ENCODE measurements around the gene FEZF2.

The FEZF2 gene

DNA sequence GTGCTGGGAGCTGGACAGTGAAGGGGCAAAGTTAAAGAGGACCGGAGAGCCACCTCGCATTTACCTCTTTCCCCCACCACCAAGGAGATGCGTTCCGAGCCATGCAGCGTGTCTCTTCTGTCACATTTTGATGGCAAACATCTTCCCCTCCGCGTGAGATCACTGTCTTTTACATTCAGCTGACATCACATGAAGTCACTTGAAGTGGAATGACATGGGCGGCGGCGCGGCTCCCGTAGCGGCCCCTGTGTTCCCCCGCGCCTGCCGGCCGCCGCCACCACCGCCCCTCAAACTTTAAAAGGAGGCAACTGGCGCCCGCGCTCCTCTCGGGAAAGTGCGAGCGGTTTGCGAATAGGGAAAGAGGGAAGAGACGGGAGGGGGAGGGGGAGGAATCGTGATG lies at the start of gene FEZF2:
TSS of gene FEZF2 (minus strand) at position 336 of the 400 bp plus-strand sequence. CDS start 682 bp downstream, outside the sequence.
- DNase-seq: no peak

DNA sequence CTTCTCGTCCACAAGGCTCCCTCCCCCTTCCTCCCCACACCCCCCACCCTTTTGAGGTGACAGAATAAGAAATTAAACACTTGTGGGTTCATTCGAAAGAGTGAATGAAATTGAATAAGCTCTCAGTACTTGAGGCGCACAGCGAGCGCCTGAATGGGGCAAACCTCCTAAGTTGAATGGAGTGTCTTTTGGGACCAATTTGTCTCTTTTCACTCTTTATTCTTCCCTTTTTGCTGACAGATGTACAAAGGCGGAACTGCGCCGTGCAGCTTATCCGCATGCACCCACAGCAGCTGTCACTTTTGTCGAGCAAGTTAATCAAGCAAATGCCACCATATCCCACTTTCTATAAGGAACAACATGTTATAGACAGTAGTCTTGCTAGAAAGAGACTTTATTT lies 47.9 kb upstream of the FEZF2 start:
- no peak for DNase-seq

DNA sequence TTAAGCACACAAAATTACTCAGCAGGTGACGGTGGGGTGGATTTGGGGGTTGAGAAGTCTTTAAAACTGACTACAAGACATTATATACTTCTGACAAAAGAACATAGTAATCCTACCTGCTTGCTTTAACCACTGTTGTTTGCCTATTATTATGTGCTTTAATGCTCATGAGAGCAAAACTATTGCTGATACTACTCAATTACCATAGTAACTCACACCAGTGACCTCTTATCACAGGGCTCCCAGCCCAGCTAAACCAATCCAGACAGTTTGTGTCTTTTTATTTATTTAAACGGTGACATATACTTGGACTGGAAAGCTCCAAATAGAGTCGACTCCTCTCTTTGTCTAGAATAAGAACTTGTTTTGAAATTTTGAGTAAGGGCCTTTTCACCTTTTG lies 42.8 kb upstream of the FEZF2 start:
- no peak for DNase-seq

DNA sequence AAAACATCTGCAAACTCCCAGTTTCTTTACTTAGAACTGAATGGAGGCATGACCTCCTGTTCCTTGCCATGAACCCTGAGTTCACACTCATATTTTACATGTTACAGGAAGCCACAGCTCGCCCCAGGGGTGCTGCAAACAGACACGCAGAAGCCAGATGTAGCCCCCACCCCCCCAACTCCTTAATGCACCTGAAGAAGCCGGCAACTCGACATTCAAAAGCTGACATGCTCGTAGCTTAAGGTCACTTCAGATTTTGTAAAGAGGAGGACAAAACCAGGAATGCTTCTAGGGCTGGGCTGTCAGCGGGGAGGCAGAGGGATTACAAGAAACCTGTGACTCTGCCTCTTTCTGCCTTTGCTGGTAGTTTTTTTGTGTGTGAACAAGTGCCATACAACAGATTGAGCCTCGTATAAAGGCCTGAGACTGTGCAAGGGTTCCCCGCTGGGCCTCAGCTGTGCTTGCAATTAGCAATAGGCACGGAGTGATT lies 42.0 kb upstream of the FEZF2 start:
- peak; percentile 58 for DNase-seq

DNA sequence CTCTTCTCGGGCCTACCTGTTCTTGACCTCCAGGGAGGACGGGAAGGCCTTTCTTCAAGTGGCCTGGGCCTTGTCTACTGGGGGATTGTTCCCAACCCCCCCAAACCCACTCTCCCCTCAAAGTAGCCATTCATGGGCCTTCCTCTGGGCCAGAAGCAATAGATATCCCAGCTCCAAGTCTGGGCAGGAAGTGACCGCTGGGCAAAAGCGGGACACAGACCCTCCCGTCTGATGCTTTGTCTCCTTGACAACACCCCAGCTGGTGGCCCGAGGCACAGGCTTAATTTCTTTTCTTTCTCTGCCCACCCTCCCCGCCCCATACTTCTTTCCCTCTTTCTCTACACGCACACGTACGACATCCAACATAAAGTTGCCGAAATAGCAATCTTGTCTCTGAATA lies 41.4 kb upstream of the FEZF2 start:
- DNase-seq: no peak

DNA sequence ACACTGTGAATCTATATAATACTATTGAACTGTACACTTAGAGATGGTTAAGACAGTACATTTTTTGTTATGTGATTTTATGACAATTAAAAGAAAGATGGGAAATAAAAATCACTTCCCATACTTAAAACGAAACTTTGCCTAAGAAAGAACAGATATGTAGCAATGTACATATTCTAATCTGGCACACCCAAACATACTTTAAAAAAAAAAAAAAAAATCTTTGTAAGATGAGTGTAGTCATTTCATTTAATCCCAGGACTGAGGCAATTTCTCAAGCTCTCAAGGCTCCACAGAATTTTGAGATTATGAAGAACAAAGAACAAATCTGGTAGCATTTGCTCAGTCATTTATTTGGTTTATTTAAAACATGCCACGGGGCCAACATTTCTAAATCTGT lies 40.3 kb upstream of the FEZF2 start:
- no peak for DNase-seq

DNA sequence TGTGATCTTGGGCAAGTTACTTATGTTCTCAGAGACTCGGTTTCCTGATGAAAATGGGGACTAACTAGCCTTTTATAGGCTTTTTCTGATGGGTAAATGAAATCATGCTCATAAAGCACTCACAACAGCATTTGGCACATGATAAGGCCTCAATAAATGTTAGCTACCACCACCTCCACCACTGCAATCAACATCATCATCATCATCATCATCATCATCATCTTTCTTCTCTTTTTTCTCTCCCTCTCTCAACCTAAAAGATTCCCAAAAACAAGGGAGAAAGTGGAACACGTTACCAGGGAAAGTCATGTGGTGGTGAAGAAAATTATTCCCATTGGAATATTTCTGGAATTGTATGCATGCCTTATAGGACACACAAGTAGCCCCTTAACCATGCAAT lies 33.6 kb upstream of the FEZF2 start:
- DNase-seq: no peak

DNA sequence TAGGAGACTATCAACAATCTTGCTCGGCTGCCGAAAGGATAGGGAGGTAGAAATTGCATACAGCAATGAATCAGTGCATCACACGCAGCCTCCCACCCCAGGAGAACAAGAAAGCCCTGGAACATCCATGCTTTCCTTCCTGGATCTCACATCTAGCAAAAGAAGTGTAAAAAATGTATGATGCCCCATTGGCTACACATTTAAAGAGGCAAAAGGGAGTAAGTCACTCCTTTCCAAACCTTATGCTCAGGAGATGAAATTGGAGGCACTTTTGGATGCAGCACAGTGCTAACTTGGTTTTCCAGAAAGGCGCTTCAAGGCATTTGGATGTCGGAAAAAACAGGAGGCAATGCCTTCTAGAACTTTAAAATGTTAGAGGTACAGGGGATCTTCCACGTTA lies 32.2 kb upstream of the FEZF2 start:
- DNase-seq: no peak

DNA sequence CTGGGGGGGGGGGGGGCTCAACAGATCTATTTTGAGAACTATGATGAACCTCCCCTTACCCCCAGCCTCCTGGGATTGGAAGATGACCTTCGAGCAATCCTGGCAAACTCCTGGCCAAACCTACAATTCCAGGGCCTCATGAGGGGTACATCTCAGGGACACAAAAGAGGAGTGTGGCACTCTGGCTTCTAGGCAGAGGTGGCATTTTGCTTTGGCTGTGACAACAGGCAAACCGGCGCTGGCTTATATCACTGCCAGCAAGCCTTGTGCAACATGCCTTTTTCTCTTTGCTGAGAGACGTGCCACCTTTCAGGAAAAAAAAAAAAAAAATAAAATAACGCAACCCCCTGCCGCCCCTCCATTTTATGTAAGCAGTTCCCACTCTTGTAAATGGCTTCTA lies 31.8 kb upstream of the FEZF2 start:
- DNase-seq: no peak

DNA sequence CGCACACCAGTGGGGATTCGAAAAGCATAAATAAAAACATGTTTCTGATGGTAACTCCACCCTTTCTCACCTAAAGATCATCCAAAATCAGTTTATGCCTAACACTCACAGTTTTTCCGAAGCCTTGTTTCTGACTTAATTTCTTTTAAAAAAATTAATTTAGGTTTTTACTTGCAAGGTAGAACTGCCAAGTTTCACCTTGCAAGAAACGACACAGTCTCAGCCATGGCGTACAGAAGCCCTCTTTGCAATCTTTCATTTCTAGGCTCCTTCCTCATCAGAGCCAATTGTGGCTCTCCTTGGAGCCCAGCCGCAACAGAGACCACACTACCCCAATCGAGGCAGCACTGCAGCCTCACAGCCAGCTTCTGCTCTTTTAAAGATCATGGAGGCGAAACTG lies 31.0 kb upstream of the FEZF2 start:
- no peak for DNase-seq

DNA sequence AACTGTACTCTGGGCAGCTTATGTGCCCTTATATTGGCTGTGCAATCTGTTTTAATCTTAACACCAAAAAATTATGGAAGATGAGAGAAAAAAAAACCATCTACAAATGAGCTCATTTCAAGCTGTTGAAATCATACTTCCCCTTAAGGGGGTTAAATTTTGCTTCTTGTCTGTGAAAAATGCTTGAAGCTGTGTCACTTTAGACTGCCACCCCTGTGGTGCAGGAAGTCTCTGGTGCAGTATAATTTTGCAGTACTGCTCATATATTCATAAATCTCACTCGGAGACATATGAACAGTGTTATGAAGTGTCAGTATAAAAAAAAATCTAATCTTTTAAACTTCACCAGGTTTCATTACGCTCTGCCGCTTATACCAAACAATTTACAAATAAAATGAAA lies 30.4 kb upstream of the FEZF2 start:
- no peak for DNase-seq

DNA sequence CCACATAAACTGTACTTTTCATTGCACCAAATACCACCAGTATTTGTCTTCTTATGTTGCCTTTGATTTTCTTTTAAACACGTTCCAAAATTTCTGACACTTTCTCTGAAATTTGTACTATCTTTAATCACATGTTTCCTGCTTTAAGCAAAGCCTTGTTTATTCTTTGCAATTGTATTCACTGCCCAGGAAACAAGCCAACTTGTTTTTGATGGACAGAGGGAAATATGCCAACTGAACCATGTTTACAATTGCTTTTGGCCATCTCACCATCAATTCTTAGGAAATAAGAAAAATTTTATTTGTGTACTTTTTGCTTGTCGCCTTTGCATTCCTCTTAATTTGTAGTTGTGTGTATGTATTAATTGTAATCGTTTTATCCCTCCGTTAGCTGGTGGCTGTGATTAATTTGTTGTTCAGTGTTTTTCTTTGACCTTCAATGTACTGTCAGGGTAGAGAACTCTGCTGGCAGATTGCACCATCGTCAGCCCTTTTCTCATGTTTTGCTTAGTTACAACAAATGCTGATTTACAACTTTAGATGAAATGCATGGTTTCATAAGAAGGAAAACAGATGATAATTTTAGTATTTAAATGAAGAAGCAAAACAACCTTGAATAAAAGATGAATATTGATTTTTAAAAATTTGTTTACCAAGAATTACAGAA lies 19.4 kb upstream of the FEZF2 start:
- DNase-seq: no peak

DNA sequence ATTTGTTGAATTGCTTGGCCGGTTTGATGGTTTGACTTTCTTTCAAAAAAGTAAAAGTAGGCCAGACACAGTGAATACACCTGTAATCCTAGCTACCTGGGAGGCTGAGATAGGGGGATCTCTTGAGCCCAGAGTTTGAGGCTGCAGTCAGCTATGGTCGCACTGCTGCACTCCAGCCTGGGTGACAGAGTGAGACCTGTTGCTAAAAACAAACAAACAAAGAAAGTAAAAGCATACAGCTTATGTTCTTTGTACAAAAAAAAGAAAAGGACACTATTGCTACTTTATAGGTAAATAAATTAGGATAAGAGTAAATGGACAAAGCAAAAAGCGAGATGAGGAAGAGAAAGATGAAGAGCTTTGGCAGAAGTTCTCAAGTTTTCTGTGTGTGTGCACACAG lies 13.9 kb upstream of the FEZF2 start:
- DNase-seq: no peak

DNA sequence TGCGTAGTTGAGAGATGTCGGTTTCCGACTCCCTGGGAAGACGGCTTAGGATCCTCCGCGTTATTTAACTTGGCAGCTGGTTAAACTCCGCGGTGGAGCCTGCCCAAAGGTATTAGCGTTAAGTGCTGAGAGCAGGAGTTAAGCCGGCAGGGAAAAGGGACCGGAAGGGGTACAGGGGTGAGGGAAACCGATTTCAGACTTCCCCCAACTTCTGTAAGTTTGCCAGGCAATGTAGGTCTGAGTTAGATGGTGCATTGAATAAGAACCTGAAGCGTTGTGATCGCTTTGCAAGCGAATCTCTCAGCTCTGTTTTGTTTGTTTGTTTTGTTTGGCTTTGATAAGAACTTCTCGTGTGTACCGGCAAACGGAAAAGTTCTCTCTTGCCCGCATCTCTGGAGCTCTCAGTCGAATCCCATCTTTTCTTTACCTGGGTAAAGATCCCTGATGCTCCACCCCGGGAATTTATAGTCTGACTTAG lies 6.0 kb upstream of the FEZF2 start:
- DNase-seq: no peak

DNA sequence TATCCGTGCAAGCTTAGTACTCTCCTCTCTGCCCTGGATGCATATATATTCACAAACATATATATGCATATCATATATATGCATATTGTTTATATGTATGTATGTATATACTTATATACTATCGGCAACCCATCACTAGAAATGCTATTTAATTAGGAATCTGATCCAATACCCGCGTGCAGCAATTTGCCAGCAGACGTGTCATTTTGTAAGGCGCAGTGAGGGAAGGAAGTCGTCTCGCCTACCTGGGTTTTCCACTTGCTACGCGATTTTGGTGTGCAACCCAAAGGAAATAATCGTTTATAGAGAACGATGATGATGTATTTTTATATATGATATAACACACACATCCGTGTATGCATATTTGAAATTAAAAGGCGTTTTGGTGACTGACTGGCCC lies 5.6 kb upstream of the FEZF2 start:
- DNase-seq: no peak

DNA sequence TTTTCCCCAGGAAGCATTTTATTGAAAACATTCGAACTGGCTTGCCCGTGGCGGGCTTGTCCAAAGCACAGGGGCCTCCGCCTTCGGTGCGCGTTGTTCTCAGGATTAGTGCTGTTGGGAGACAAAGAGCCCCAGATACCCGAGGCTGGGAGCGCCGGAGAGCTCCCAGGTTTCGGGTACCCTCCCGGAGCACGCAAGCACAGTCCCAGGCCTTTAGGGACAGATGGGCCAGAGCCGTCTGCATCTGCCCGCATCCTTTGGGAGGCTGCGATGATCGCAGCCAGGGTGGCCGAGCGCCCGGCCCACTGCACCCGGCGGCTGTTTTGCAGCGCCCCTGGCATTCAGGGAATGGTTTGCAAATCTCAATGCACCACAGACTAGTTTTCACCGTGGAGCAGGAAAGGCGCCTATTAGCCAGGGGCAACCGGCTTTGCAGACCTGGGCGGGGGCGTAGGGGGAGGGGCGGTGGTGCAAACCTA lies 5.0 kb upstream of the FEZF2 start:
- no peak for DNase-seq

DNA sequence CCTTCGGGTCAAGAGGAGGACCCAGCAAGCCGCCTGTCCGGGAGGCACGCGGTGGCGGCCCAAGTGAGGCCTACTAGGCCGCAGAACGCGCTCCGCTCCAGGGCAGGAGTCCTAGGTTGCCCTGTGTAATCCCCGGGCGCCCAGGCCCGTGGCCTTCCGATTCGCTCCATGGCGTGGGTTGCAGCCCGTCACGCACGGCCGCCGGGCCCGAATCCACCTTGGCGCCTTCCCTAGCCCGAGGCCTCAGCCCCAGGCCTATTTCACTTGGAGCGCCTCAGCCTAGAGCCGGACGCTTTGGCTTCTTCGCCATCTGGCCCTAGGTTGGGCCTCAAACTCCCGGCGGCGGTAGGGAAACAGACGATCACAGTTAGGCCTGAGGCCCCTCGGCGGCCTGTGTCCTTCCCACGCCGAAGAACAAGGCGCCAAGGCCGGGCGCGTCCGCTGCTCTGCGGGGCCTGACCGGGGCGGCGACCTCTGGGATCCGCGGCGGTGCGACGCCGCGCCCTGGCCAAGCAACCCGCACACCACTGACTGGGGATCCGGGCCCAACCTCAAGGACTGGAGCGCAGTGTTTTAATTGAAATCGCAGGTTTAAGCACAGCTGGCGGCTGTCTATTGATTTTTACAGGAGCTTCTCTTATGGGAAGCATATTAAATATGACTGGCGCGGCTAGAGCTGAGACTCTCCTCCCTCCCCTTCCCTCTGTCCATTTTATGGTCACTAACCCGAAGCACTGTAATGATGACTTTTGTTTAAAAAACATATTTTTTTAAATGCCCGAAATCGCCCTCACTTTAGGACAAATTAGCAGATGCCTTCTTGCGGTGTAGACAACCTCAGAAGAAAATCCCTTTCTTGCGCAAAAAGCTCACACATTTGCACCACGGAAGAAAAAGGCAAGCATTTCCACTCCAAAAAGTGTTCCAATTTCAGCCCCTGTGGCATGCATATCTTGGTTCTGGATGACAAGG lies 3.8 kb upstream of the FEZF2 start:
- no peak for DNase-seq

DNA sequence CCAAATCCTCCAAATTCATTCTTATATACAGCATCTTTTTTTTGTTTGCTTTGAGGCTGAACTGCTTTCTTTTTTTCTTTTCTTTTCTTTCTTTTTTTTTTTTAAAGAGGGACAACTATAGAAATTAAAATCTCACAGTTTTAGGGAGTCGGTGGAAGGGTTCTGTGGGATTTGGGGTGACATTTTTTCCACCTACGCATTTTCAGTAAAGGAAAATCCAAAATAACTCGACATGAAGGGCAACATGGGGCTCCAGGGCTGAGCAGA lies 3.0 kb upstream of the FEZF2 start:
- DNase-seq: no peak

DNA sequence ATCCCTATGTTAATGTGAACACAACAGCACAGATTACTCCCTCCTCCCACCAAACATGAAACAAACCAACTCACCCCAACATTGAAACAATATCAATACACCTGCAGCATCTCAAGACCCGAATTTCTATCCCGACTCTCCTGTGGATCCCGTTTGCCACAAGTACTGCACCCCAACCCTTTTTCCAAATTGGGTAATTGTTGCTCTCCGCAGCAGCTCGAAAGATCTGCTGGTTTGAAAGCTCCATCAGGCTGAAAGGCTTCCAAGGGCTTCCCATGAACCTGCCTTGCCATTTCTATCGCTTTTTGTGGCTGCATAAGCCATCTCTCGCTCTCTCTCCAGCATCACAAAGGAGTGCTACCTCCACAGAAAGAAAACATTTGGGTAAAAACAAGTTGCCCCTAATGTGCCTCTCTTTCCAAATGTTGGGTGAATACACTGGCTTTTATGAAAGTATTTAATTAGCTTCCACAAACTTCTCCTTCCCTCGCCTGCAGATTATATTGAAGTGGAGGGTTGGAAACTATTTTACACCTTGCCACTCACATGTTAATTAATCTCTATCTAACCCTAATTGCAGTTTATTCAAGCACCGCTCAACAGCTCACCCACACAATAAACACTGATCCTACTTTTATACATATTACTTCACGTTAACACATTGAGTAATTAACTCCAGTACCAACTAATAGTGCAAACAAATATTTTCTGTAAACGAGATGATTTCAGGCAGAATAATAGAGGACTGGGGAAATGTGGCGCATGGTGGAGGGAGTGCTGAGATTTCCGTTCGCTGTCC lies 2.5 kb upstream of the FEZF2 start:
- no peak for DNase-seq

DNA sequence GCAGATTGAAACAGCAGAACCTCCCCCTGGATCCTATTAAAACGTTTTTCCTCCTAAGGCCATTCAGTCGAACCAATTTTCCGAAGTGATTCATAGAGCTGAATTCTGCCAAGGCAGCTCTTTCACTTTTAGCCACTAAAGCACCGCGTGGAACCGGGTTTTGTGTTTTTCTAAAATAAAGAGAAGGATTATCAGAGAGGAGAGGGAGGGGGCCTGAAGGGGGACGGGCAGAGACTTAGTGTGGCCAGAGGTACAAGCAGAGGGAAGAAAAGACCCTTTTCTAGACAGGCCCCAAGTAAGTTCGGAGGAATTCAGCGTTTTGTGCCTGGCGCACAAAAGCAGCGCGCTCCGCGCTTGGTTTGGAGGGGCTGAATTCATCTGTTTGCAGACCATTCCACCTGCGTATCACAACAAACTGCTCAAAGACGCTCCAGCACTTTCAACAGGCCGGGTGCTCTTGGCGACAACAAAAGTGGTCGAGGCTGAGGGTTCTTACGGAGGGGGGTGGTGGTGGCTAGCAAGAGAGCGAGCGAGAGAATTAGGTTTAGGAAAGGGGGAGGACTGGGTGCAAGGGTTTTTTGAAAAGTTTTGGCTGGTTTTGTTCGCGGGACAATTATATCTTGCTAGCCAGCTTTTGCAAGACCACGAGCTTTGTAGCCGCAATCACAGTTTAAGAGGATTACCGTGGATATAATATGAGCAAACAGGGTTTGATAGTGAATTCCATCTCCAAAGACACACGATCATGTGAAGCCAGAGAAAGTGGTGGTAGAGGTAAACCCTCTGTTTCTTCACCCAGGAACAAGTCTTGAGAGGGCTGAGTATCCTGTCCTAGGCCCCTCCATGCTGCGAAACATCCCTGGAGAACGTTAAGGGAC lies 1.2 kb upstream of the FEZF2 start:
- no peak for DNase-seq

DNA sequence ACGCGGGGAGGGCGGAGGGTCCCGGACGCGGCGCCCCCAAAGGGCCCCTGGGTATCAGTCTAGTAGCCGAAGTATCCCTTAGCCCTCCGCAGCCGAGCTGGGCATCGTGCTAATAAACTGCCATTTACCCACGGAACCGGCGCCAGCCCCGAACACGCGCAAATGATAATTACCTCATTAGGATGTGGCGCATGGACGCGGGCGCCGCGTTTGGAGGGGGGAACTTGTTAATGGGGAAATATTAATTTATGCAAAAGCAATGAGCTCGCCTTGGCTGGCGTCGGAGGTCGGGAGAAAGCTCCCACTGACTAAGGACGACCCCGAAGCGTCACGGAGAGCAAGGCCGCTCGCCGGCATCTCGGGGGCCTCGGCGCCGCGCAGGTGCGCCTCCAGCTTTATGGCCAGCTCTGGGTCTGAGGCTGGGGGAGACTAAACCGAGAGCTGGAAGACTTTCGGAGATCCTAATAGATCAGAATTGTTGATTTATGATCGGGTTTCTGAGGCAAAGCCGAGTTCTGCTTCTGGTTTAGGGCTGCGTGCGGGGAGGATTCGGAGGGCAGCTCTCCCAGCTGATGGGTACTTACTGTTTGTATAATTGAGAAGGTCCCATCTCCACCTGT lies 474 bp upstream of the FEZF2 start:
- no peak for DNase-seq

DNA sequence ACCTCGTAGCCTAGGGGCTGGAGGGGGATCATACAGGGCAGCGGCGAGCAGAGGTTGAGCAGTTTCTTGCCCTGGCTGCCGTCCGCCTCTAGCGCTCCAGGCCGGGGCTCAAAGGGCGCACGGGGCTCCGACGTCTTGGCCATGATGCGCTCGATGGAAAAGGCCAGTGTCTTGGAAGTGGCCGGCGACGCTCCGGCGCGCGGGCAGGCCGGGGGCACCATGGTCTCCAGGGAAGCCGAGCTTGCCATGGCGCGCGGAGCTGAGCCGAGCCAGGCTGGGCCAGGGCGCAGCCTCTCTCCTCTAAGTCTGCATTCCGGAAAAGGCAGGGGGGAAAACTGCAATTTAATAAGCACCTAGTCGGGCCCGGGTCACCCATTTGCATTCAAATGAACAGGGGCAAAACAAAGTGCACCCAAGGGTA lies 719 bp downstream of the FEZF2 start:
- DNase-seq: no peak

Measured in NCI-H1417 treated with DMSO at 0.1 percent for 48 hours (cell line).